Right kidney (tissue), 9 donors: ENCODE data around the gene POP5.
"Not testable (repeated sequence)": the region's sequence is repeated elsewhere in the genome, so short reads cannot be mapped to it uniquely, and the experiment has no call there.

Experiments
- DNase-seq: peaks from one replicate; pipeline ENCODE4 v3.0.0-alpha.2; 2016
- long read RNA-seq, 8 donors: transcript quantifications; one replicate each; lab custom pipeline, GENCODE V29; 2026

Gene POP5
- long read RNA-seq, donor 1, transcript POP5-207 (1 exons, 578 nt) = minor isoform, 8 of 39 reads
- long read RNA-seq, donor 1, transcript POP5-202 (5 exons, 801 nt) = major isoform, 18 of 39 reads
- long read RNA-seq, donor 1, transcript POP5-208 (4 exons, 821 nt) = minor isoform, 5 of 39 reads
- long read RNA-seq, donor 1, partial matches to known transcripts = 0 of 39 reads
- long read RNA-seq, donor 1, other reads (novel, unspliced or antisense) = 0 of 39 reads
- long read RNA-seq, donor 2, transcript POP5-202 (5 exons, 801 nt) = major isoform, 9 of 15 reads
- long read RNA-seq, donor 2, partial matches to known transcripts = 0 of 15 reads
- long read RNA-seq, donor 2, other reads (novel, unspliced or antisense) = 0 of 15 reads
- long read RNA-seq, donor 3, transcript POP5-202 (5 exons, 801 nt) = major isoform, 7 of 17 reads
- long read RNA-seq, donor 3, transcript POP5-207 (1 exons, 578 nt) = minor isoform, 5 of 17 reads
- long read RNA-seq, donor 3, partial matches to known transcripts = 0 of 17 reads
- long read RNA-seq, donor 3, other reads (novel, unspliced or antisense) = 0 of 17 reads
- long read RNA-seq, donor 4, transcript POP5-202 (5 exons, 801 nt) = major isoform, 11 of 27 reads
- long read RNA-seq, donor 4, transcript POP5-207 (1 exons, 578 nt) = minor isoform, 7 of 27 reads
- long read RNA-seq, donor 4, partial matches to known transcripts = 0 of 27 reads
- long read RNA-seq, donor 4, other reads (novel, unspliced or antisense) = 0 of 27 reads
- long read RNA-seq, donor 5, transcript POP5-202 (5 exons, 801 nt) = major isoform, 22 of 34 reads
- long read RNA-seq, donor 5, partial matches to known transcripts = 0 of 34 reads
- long read RNA-seq, donor 5, other reads (novel, unspliced or antisense) = 0 of 34 reads
- long read RNA-seq, donor 6, transcript POP5-207 (1 exons, 578 nt) = minor isoform, 10 of 34 reads
- long read RNA-seq, donor 6, transcript POP5-202 (5 exons, 801 nt) = major isoform, 14 of 34 reads
- long read RNA-seq, donor 6, partial matches to known transcripts = 0 of 34 reads
- long read RNA-seq, donor 6, other reads (novel, unspliced or antisense) = 0 of 34 reads
- long read RNA-seq, donor 7, transcript POP5-202 (5 exons, 801 nt) = major isoform, 12 of 29 reads
- long read RNA-seq, donor 7, transcript POP5-205 (2 exons, 718 nt) = minor isoform, 6 of 29 reads
- long read RNA-seq, donor 7, transcript POP5-207 (1 exons, 578 nt) = minor isoform, 5 of 29 reads
- long read RNA-seq, donor 7, partial matches to known transcripts = 0 of 29 reads
- long read RNA-seq, donor 7, other reads (novel, unspliced or antisense) = 0 of 29 reads
- long read RNA-seq, donor 8, transcript POP5-201 (4 exons, 913 nt) = minor isoform, 6 of 26 reads
- long read RNA-seq, donor 8, transcript POP5-202 (5 exons, 801 nt) = major isoform, 10 of 26 reads
- long read RNA-seq, donor 8, partial matches to known transcripts = 0 of 26 reads
- long read RNA-seq, donor 8, other reads (novel, unspliced or antisense) = 0 of 26 reads

DNA sequence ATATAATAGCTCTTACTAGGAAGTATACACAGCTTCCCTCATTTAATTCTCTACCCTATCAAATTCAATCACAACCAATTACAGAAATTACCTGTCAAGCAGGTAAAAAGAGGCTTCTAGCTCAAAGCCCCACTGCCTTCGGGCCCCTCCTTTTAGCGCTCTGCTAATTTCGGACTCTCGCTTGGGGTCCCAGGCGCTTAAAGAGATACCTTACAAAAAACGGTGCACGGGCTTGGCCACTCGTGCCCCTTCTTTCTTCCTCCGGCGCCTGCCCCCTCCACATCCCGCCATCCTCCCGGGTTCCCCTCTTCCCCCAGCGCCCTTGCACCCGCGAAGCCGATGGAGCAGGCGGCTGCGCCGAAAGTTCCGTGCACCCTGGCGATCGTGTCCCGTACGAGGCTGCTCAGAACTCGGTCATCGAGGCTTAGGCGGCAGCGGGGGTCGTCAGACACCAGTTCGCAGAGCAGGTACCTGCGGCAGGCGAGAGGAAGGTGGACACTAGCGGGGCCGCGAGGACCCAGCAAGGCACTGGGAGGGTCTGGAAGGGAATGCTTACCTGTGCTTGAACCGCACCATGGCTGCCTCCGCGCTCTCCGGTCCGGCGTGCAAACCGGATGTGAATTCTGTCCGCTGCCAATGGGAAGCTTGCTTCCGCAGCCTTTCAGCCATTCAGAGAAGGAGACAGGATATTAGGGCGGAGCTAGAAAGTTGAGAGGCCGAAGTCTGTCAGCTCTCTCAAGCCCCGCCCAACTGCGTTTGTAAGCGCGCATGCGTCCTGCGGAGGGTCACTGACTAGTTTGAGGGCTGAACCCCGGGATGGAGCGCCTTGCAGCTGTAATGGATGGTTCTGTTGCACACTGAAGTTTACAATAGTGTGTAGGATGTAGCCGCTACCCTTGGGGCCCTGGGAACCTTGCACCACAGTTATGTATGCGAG is at the start of gene POP5:
Gene POP5 (minus strand): TSS at position 616 of the 937 bp plus-strand sequence. CDS start 40 bp downstream, at position 576.
- DNase-seq = peak; percentile 78

- no peak for DNase-seq
Measured at GRCh38 chr12:120630104-120630892, 49.1 kb upstream of the POP5 start.

DNA sequence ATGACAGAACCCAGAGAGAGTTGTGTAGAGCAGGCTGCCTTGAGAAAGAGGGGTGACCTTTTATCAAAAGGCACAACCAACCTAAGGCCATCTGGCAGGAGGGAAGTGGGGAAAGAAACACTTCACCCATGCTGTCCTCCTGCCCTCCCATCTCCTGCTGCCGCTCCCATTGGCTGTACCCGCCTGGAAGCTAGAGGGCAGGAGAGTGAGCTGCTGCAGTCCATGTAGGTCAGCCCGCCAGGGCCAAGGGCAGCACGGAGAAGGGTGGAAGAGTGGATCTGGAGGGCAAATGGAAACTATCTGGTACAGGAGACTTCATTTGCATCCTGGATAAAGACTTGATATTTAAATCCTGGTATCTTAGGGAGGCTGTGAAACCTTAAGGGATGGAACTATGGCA is 47.7 kb upstream of the POP5 start:
- DNase-seq = no peak

GRCh38 chr12:120625557-120626419 is 44.6 kb upstream of the POP5 start:
- DNase-seq = no peak

- DNase-seq = no peak
Measured at GRCh38 chr12:120620624-120621023, 39.4 kb upstream of the POP5 start.

DNA sequence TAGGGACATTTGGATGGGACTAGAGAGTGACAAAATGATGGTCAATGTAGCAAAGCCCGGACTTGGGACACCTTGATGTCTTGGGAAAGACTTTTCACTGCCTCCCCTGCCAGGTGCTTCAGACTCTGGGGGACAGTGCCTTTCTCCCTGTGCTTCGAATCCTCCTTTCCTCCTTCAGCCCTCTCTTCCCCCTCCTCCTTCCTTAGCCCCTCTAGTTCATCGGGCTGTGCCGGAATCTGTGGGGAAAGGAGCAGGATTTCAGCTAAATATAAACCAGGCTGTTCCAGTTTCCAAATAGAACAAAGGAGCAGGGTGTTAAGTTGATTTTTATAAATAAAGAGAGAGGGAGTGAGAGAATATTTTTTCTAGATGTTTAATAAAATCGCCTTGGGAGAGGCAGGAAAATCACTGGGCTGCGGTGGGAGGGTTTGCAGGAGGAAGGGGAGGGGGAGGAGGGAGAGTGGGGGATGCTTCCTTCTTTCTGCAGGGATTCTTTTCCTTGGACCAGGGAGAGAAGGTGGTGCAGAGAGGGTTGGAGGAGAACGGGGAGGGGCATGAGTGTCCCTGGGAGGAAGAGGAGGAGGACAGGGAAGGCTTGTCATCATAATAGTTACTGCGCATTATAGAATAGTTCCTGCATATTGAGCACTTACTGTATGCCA is 37.9 kb upstream of the POP5 start:
- DNase-seq = no peak

DNA sequence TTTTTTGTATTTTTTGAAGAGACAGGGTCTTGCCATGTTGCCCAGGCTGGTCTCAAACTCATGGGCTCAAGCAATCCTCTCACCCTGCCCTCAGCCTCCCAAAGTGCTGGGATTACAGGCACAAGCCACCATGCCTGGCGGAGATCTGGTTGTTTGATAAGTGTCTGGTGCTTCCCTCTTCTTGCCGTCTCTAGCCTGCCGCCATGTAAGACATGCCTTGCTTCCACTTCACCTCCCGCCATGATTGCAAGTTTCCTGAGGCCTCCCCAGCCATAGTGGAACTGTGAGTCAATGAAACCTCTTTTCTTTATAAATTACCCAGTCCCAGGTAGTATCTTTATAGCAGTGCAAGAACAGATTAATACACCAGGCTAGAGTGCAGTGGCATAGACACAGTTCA is 36.6 kb upstream of the POP5 start:
- not testable (repeated sequence) for DNase-seq

GRCh38 chr12:120617193-120617592 is 36.0 kb upstream of the POP5 start:
- DNase-seq = not testable (repeated sequence)

- no peak for DNase-seq
Measured at GRCh38 chr12:120614848-120615247, 33.6 kb upstream of the POP5 start.

GRCh38 chr12:120611534-120611933 is 30.3 kb upstream of the POP5 start:
- DNase-seq = not testable (repeated sequence)

GRCh38 chr12:120610560-120610959 is 29.4 kb upstream of the POP5 start:
- DNase-seq = no peak

DNA sequence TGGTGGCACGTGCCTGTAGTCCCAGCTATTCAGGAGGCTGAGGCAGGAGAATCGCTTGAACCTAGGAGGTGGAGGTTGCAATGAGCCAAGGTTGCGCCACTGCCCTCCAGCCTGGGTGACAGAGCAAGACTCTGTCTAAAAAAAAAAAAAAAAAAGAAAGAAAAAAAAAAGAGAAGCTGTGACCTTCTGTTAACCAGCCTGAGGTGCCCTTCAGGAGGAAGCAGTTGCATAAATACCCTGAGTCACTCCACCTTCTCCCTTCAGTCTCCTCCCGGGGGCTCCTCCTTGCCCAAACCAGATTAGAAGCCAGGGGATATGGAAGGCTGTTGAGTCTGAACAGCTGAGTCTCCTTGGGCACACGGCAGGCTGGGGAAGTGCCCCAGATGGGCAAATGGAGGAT is 21.2 kb upstream of the POP5 start:
- not testable (repeated sequence) for DNase-seq

GRCh38 chr12:120599672-120600552 is 18.7 kb upstream of the POP5 start:
- DNase-seq = peak; percentile 50

DNA sequence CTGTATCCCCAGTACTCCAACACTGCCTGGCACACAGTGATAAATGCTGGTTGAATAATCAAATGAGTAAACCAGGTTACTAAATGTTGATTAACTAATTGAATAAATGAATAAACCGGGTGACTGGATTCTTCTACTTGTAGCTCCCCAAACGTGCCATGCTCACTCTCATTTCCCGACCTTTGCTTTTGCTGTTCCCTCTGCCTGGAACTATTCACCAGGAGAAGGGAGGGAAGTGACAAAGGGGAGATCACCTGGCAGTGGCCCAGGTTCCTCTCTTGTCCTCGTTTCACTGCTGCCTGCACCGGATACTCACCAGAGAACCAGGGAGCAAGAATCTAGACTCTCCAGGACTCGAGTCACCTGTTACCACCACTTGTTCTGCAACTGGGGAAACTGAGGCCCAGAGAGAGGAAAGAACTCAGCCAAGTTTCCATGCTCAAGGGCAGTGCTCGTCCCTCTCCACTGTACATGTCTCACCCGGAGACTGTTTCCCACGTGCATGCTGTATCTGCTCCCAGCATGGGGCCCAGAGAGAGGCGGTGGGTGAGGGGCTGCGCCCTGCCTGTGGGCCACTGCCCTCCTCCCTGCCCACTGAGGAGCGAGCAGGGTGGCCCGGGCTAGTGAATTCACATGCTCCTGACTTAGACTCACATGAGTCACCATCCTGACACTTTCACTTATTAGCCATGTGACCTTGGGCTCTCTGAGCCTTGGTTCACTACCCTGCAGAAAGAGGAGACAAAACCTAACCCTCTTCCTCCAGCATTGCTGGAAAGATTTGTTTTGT is 17.7 kb upstream of the POP5 start:
- DNase-seq = peak; percentile 26

DNA sequence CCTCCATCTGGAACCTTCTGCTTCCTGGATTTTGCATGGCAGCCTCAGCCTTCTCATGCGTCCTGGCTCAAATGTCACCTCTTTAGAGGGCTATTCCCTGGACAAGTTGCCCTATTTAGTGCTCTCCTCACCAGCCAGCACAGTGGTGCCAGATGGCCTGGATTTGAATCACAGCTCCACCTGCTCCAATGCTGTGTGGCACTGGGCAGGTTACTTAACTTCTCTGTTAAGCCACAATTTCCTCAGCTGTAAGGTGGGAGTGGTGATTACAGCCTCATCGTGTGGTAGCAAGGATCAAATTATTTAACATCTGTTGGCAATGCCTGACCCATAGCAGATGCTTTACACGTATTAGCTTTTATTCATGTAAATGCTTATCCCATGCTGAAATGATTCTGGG is 16.7 kb upstream of the POP5 start:
- no peak for DNase-seq

GRCh38 chr12:120596901-120597300 is 15.7 kb upstream of the POP5 start:
- no peak for DNase-seq
